ENCODE results near the gene ATF2.

ATF2 gene

GRCh38 chr2:175135862-175136261 lies 32.1 kb downstream of the ATF2 start:
- no CpG with 5 or more reads among the region's 2 CpGs for WGBS, 2 donors (ENCODE audit: extremely low coverage in 2 of 2, insufficient read length in 2 of 2, insufficient replicate concordance in 1 of 2)
- Histone ChIP-seq H2BK5ac (ENCODE audit: low read length) (no peak overlapping the region), H4K91ac (ENCODE audit: low read depth, low read length, poor library complexity) (no peak overlapping the region), H3K4ac (ENCODE audit: low read length) (no peak overlapping the region), H3K14ac (ENCODE audit: low read length) (no peak overlapping the region), H2AK5ac (ENCODE audit: low read depth, low read length) (no peak overlapping the region), H3K79me1 (ENCODE audit: low read depth, low read length) (no peaks in the 10 kb centered on the region), H2BK120ac (ENCODE audit: low read depth, low read length) (no peak overlapping the region), H3K27me3 (ENCODE audit: control insufficient read depth in 3 of 3, insufficient read depth in 3 of 3, low read depth in 1 of 3, low read length in 3 of 3) (no peaks in the 10 kb centered on the region), H3K27ac (replicated peaks; ENCODE audit: low read length) (no peak overlapping the region), H3K4me2 (ENCODE audit: insufficient read depth, low read length, poor library complexity, severe bottlenecking) (no peak overlapping the region), H2BK12ac (ENCODE audit: low read length) (no peak overlapping the region), H3K18ac (ENCODE audit: low read length) (no peak overlapping the region), H2BK15ac (ENCODE audit: low read length) (no peak overlapping the region), H3K4me1 (ENCODE audit: control insufficient read depth in 2 of 2, insufficient read depth in 1 of 2, low read depth in 1 of 2, low read length in 2 of 2) (no peaks in the 10 kb centered on the region), H3K23ac (ENCODE audit: low read depth, low read length, poor library complexity) (no peak overlapping the region), H3K9ac (ENCODE audit: low read depth, low read length, poor library complexity) (no peak overlapping the region), H3K9me3 (replicated peaks in 1 of 2; ENCODE audit: control insufficient read depth in 2 of 2, insufficient read depth in 1 of 2, low read depth in 1 of 2, low read length in 2 of 2) (peaks cover 0 to 3% of the 10 kb centered on the region in 2 donors), H2AFZ (ENCODE audit: low read length) (no peak overlapping the region), H4K8ac (ENCODE audit: low read depth, low read length) (no peak overlapping the region), H3K36me3 (replicated peaks in 1 of 2; ENCODE audit: control insufficient read depth in 2 of 2, insufficient read depth in 2 of 2, low read length in 2 of 2) (peaks cover 0 to 99% of the 10 kb centered on the region in 2 donors), H3K4me3 (ENCODE audit: low read length in 2 of 2) (no peak overlapping the region)
- no peak for DNase-seq (ENCODE audit: low spot score)

- Histone ChIP-seq H3K9me3 (replicated peaks in 1 of 2; ENCODE audit: control insufficient read depth in 2 of 2, insufficient read depth in 1 of 2, low read depth in 1 of 2, low read length in 2 of 2) (peaks cover 0 to 3% of the 10 kb centered on the region in 2 donors), H3K14ac (ENCODE audit: low read length) (no peak overlapping the region), H3K27me3 (ENCODE audit: control insufficient read depth in 3 of 3, insufficient read depth in 3 of 3, low read depth in 1 of 3, low read length in 3 of 3) (no peaks in the 10 kb centered on the region), H3K36me3 (replicated peaks in 1 of 2; ENCODE audit: control insufficient read depth in 2 of 2, insufficient read depth in 2 of 2, low read length in 2 of 2) (peaks cover 0 to 99% of the 10 kb centered on the region in 2 donors), H3K4me1 (ENCODE audit: control insufficient read depth in 2 of 2, insufficient read depth in 1 of 2, low read depth in 1 of 2, low read length in 2 of 2) (no peaks in the 10 kb centered on the region), H2BK120ac (ENCODE audit: low read depth, low read length) (no peak overlapping the region), H3K79me1 (ENCODE audit: low read depth, low read length) (no peaks in the 10 kb centered on the region), H3K4me2 (ENCODE audit: insufficient read depth, low read length, poor library complexity, severe bottlenecking) (no peak overlapping the region), H2BK12ac (ENCODE audit: low read length) (no peak overlapping the region), H3K4ac (ENCODE audit: low read length) (no peak overlapping the region), H3K9ac (ENCODE audit: low read depth, low read length, poor library complexity) (no peak overlapping the region), H4K8ac (ENCODE audit: low read depth, low read length) (no peak overlapping the region), H3K4me3 (ENCODE audit: low read length in 2 of 2) (no peak overlapping the region), H4K91ac (ENCODE audit: low read depth, low read length, poor library complexity) (no peak overlapping the region), H3K18ac (ENCODE audit: low read length) (no peak overlapping the region), H3K27ac (replicated peaks; ENCODE audit: low read length) (no peak overlapping the region), H2AFZ (ENCODE audit: low read length) (no peak overlapping the region), H2AK5ac (ENCODE audit: low read depth, low read length) (no peak overlapping the region), H2BK5ac (ENCODE audit: low read length) (no peak overlapping the region), H3K23ac (ENCODE audit: low read depth, low read length, poor library complexity) (no peak overlapping the region), H2BK15ac (ENCODE audit: low read length) (no peak overlapping the region)
- no peak for DNase-seq (ENCODE audit: low spot score)
- whole genome bisulfite sequencing, 2 donors (ENCODE audit: extremely low coverage in 2 of 2, insufficient read length in 2 of 2, insufficient replicate concordance in 1 of 2): no CpG with 5 or more reads among the region's 3 CpGs
These were observed 32.8 kb downstream of the ATF2 start for GRCh38 chr2:175135177-175135576.

- Histone ChIP-seq H4K8ac (ENCODE audit: low read depth, low read length) (no peak overlapping the region), H2AFZ (ENCODE audit: low read length) (no peak overlapping the region), H3K4me1 (ENCODE audit: control insufficient read depth in 2 of 2, insufficient read depth in 1 of 2, low read depth in 1 of 2, low read length in 2 of 2) (no peaks in the 10 kb centered on the region), H2AK5ac (ENCODE audit: low read depth, low read length) (no peak overlapping the region), H3K4me2 (ENCODE audit: insufficient read depth, low read length, poor library complexity, severe bottlenecking) (no peak overlapping the region), H2BK5ac (ENCODE audit: low read length) (no peak overlapping the region), H3K4me3 (ENCODE audit: low read length in 2 of 2) (no peak overlapping the region), H2BK12ac (ENCODE audit: low read length) (no peak overlapping the region), H3K27me3 (ENCODE audit: control insufficient read depth in 3 of 3, insufficient read depth in 3 of 3, low read depth in 1 of 3, low read length in 3 of 3) (no peaks in the 10 kb centered on the region), H3K9me3 (replicated peaks in 1 of 2; ENCODE audit: control insufficient read depth in 2 of 2, insufficient read depth in 1 of 2, low read depth in 1 of 2, low read length in 2 of 2) (peaks cover 0 to 15% of the 10 kb centered on the region in 2 donors), H3K14ac (ENCODE audit: low read length) (no peak overlapping the region), H3K27ac (replicated peaks; ENCODE audit: low read length) (no peak overlapping the region), H4K91ac (ENCODE audit: low read depth, low read length, poor library complexity) (no peak overlapping the region), H3K23ac (ENCODE audit: low read depth, low read length, poor library complexity) (no peak overlapping the region), H3K4ac (ENCODE audit: low read length) (no peak overlapping the region), H3K9ac (ENCODE audit: low read depth, low read length, poor library complexity) (no peak overlapping the region), H3K36me3 (replicated peaks in 1 of 2; ENCODE audit: control insufficient read depth in 2 of 2, insufficient read depth in 2 of 2, low read length in 2 of 2) (peaks cover 6 to 100% of the 10 kb centered on the region in 2 donors), H3K18ac (ENCODE audit: low read length) (no peak overlapping the region), H2BK15ac (ENCODE audit: low read length) (no peak overlapping the region), H3K79me1 (ENCODE audit: low read depth, low read length) (no peaks in the 10 kb centered on the region), H2BK120ac (ENCODE audit: low read depth, low read length) (no peak overlapping the region)
- WGBS, 2 donors (ENCODE audit: extremely low coverage in 2 of 2, insufficient read length in 2 of 2, insufficient replicate concordance in 1 of 2): no CpG with 5 or more reads among the region's 2 CpGs
- DNase-seq (ENCODE audit: low spot score): no peak
These were observed 36.8 kb downstream of the ATF2 start for GRCh38 chr2:175131252-175131651.

GRCh38 chr2:175126661-175127060 lies 41.3 kb downstream of the ATF2 start:
- Histone ChIP-seq H3K4me1 (ENCODE audit: control insufficient read depth in 2 of 2, insufficient read depth in 1 of 2, low read depth in 1 of 2, low read length in 2 of 2) (no peaks in the 10 kb centered on the region), H3K4me3 (ENCODE audit: low read length in 2 of 2) (no peak overlapping the region), H3K27ac (replicated peaks; ENCODE audit: low read length) (no peak overlapping the region), H3K79me1 (ENCODE audit: low read depth, low read length) (no peaks in the 10 kb centered on the region), H3K23ac (ENCODE audit: low read depth, low read length, poor library complexity) (no peak overlapping the region), H3K4ac (ENCODE audit: low read length) (no peak overlapping the region), H3K4me2 (ENCODE audit: insufficient read depth, low read length, poor library complexity, severe bottlenecking) (no peak overlapping the region), H4K91ac (ENCODE audit: low read depth, low read length, poor library complexity) (no peak overlapping the region), H3K18ac (ENCODE audit: low read length) (no peak overlapping the region), H3K9ac (ENCODE audit: low read depth, low read length, poor library complexity) (no peak overlapping the region), H3K27me3 (ENCODE audit: control insufficient read depth in 3 of 3, insufficient read depth in 3 of 3, low read depth in 1 of 3, low read length in 3 of 3) (no peaks in the 10 kb centered on the region), H3K14ac (ENCODE audit: low read length) (no peak overlapping the region), H2BK12ac (ENCODE audit: low read length) (no peak overlapping the region), H4K8ac (ENCODE audit: low read depth, low read length) (no peak overlapping the region), H2AFZ (ENCODE audit: low read length) (no peak overlapping the region), H2BK5ac (ENCODE audit: low read length) (no peak overlapping the region), H2BK120ac (ENCODE audit: low read depth, low read length) (no peak overlapping the region), H2AK5ac (ENCODE audit: low read depth, low read length) (no peak overlapping the region), H3K9me3 (replicated peaks in 1 of 2; ENCODE audit: control insufficient read depth in 2 of 2, insufficient read depth in 1 of 2, low read depth in 1 of 2, low read length in 2 of 2) (peaks cover 0 to 15% of the 10 kb centered on the region in 2 donors), H2BK15ac (ENCODE audit: low read length) (no peak overlapping the region), H3K36me3 (replicated peaks in 1 of 2; ENCODE audit: control insufficient read depth in 2 of 2, insufficient read depth in 2 of 2, low read length in 2 of 2) (peaks cover 9 to 81% of the 10 kb centered on the region in 2 donors)
- DNase-seq (ENCODE audit: low spot score): no peak
- WGBS, 2 donors (ENCODE audit: extremely low coverage in 2 of 2, insufficient read length in 2 of 2, insufficient replicate concordance in 1 of 2): no CpG with 5 or more reads among the region's 1 CpG
